DLD1 (cell line): Measurements from ENCODE around the gene PEX11B.

Experiments used
- in situ Hi-C: cut with HindIII; loops from 2 replicates; pipeline ENCODE4 v1.10.0; 2017; ENCODE audit warnings: low sequenced_read_pairs

Gene PEX11B, protein sequence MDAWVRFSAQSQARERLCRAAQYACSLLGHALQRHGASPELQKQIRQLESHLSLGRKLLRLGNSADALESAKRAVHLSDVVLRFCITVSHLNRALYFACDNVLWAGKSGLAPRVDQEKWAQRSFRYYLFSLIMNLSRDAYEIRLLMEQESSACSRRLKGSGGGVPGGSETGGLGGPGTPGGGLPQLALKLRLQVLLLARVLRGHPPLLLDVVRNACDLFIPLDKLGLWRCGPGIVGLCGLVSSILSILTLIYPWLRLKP

DNA sequence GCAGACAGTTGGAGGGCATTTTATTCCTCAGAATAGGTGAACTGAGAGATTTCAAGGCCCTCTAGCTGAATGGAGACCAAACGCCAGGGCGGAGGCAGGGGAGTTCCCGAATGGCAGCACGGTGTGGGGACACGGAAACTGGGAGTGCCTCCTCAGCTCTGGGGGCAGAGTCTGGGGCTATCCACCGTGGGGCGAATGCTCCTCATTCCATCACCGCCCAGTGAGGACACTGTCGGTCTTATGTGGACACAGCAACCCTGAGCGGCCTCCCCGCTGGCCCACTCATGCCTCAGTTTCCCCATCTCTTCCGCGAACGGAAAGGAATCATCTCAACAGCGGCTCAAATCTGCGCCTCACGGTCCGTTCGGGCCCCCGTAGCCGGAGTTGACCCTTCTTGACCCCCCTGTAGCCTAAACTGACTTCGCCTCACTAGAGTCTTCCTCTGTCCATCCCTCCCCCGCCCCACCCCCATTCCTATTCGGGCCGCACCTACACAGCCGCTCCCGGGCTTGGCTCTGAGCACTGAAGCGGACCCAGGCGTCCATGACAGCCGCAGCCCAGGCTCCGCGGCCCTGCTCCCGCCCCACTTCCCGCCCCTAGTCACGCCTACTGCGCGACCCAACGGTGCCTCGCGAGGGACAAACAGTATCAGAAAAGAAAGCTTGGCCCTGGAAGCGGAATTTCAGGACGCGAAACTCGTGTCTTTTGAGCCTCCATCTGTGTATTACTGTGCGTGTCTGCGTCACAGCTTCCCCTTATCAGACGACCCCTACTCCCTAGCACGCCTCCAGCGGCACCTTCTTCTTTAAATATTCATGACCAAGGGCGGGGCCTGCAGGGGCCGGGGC is at the start of gene PEX11B:
TSS of gene PEX11B (minus strand) at position 574 of the 848 bp plus-strand sequence. CDS start at position 545, 29 bp downstream.
- in situ Hi-C loops = no loop called here

DNA sequence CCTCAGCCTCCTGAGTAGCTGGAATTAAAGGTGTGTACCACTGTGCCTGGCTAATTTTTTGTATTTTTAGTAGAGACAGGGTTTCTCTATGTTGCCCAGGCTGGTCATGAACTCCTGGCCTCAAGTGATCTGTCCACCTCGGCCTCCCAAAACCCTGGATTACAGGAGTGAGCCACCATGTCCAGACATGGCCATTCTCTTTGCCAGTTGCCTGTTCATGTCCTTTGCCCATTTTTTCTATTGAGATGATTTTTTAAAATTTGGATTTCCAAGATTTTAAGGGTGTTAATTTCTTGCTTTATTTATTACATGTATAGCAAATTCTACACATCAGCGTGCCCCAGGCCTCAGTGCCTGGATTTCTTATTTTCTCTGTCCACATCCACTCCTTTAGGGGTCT is 48.8 kb upstream of the PEX11B start:
- in situ Hi-C loops = no loop called here

DNA sequence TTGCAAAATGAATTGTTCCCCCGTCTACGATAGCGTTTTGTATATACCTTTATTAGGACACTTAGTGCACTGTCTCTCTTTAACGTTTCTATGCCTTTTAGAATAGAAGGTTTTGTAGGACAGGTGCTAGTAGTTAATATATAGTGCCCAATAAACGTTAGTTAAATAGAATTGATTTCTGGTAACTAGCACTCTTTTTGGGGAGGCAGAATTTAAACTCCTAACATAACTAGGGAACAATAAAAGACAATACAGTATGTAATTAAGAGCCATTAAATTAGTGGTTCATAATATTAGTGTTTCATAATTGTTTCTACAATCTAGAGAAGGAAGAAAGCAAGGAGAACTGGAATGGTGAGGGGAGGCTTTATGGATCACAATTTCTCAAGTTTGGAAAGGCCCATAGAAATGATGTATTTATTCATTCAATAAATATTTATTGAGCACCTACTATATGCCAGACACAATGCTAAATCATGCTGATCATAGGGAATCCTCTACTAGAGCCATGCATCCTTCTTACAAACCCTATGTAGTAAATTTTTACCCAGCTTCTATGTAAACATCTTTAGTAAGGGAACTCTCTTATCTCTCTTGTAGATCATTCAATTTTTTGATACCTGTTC is 46.7 kb upstream of the PEX11B start:
- in situ Hi-C loops = no loop called here

DNA sequence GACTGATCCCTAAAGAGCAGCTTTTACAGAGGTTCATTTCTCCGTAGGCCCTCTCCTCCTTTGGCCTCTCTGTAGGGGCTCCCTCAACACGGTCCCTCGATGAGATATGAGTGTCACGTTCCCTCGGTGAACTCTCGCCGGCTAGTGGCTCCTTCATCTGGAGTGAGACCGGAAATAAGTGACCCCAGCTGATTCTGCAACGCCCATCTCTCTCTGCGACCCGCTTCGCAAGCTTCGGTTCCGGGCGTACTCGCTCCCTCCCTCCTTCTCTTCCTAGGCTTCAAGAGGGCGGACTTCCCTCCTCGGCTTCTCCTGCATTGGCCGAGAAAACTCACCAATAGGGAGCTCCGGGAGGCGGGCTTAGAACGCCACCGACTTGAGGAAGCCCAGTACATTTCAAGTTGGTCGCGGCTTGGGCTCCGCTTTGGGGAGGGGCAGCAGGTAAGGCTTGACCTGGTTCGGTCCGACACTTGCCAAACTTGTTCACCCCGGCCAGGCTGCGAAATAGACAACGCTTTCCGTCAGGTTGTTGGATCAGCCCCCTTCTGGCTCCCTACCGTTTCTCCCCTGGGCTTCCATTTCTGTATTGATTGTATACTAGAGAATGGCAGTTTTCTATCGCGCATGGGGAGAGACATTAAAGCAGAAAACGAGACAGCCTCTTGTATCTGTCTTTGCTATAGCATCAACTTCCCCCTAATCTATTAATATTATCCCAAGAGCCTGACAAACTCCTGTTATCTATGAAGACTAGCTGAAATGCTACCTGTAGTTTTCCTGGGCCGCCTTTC is 46.0 kb upstream of the PEX11B start, which contains the start of the genes ANKRD34A and POLR3GL:
TSS of gene ANKRD34A (minus strand) at position 248 of the 791 bp plus-strand sequence. CDS start 2,816 bp downstream, outside the sequence.
TSS of gene POLR3GL (plus strand) at position 363 of the 791 bp plus-strand sequence. CDS start 10,176 bp downstream, outside the sequence.
- in situ Hi-C loops = loop anchor here (5.0 kb wide), 1 partner anchor 107 kb away; the partner anchor contains the start of gene PIAS3

DNA sequence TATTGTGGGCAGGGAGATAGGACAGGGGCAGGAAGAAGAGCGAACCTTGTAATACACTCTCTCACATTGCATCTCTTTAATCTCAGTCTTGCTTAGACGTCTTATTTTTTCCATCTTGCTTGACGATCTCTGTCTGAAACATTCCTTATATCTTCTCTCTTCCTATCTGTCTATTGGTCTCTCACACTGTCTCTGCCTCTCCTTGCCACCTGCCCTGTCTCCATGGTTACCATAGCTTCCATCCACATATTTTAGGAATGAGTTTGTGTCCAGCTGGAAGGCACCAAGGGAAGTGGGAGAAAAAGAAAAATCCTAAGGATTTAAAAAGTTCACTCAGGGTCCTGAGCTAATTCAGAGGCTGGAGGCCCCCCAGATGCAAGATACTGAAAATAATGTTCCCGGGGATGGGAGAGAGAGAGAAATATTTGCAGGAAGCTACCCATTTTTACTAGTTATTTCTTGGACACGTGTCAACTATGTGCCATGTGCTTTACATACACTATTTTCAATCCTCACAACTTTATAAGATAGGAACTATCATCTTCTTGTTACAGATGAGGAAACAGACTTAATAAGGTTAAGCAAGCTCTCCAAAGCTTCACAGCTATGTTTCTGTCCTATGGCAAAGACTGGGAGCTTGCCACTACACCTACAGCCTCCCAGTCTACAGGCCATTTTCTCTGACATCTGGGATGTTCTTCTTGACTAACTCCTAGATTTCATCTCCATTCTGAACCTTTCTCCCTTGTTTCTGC is 44.9 kb upstream of the PEX11B start:
- in situ Hi-C loops = loop anchor here (5.0 kb wide), 1 partner anchor 106 kb away; the partner anchor contains the start of gene PIAS3

DNA sequence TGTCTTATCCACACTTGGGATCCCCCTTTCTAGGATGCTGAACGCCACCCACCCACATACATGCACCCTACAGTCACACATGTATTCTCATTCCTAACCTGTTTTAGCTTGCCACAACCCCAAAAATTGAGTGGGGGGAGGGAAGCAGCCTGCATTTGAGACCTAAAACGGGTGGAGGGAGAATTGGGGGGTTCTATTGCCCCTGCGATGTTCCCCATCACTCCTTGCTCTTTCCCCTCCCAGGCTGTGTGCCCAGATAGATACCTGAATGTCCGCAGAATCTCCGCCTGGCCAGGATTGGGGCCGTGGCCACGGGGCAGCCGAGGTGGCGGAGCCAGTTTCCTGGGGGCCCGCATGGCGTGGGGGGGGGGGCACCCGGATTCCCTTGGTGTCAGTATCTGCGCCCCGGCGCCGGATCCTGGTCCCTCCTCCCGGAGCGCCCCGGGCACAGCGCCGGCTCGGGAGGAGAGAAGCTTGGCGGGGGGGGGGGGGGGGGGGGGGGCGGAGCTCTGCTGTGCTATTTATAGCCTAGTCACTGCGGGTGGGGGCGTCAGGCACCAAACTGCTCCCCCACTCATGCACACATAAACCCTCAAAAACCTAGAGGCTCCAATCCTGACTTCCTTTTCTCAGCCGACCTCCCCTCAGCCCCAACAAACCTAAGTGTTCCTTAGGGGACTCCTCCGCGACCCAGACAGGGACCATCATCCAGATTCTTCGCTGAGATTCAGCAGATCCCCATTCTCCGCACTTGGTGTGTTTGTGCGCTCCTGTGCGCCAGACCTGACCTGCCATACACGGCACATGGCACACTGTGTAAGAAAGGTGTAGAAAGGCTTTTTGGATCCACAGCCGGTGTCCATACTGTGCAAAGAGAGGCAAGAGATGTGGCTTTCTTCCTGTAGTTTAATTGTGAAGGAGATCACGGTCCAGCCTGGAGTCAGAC is 43.9 kb upstream of the PEX11B start:
- in situ Hi-C loops = loop anchor here (5.0 kb wide), 1 partner anchor 105 kb away; the partner anchor contains the start of gene PIAS3

DNA sequence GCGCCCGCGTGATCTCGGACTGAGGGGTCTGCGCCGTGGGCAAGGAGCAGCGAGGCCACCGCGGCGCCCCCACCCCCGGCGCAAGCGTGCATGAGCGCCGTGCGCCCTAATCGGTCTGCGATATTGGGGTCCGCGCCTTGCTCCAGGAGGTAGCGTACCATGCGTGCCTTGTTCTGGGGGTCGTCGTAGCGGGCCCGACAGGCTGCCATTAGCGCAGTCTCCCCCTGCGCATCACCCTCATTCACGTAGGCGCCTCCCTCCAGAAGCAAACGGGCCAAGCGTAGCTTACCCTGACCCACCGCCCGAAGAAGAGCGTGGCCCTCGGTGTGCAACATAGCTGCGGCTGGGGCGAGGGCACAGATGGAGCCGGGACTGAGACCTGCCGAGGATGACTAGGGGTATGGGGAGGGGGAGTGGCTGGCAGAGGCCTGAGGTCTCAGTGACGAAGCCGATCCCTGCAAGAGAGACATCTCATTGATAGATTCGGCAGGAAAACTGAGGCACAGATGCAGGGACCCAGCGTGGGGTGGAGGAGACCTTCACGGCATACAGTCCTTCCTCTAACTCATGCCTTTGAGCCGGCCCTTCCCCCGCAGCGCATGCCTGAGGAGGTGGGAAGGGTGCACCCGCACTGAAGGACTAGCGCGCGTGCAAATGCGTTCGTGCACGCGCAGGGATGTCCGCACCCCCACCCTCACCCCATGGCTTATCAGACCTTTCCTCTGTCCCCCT is 43.1 kb upstream of the PEX11B start:
- in situ Hi-C loops = loop anchor here (5.0 kb wide), 1 partner anchor 104 kb away; the partner anchor contains the start of gene PIAS3

DNA sequence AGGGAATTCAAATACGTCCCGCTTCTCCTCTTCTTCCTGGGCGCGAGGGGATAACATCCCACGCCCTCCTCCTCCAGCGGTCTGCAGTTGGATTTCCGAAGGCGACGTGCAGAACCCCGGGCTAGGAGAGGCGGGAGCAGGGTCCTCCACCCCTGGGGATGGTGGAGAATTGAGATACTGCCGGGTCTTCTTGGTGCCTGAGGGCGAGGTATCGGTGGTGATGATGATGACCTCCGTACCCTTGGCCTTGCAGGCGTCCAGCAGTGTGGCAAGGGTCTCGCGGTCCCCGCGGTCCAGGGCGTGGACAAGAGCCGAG is 42.5 kb upstream of the PEX11B start:
- in situ Hi-C loops = loop anchor here (5.0 kb wide), 1 partner anchor 104 kb away; the partner anchor contains the start of gene PIAS3

DNA sequence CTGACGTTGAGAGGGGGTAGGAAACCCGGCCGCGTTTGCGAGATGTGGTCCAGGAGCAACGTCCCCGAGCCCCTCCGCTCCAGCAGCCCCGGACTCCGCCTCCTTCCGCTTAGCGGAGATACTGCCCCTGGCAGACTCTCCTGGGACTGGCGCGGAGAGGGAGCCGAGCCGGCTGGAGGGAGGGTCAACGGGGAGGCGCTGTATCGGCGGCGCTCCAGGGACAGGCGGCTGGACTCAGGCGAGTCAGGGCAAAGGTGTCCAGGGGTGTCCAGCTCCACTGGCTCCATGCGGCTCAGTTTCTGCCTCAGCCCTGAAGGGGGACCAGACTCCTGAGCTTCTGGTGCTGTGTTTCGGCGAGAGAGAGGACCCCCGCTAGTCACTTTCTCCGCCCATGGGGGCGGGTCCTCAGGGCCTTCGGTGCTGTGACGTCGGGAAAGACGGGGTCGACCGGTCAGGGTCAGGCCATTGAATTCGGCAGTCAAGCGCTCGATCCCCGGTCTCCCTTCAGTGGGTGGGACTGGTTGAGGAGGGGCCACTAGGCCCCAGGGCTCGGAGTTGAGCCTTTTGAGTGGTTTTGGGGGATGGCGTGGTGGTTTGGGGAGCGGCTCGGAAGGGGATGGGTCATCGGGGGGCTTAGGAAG is 42.1 kb upstream of the PEX11B start:
- in situ Hi-C loops = loop anchor here (5.0 kb wide), 1 partner anchor 103 kb away; the partner anchor contains the start of gene PIAS3

DNA sequence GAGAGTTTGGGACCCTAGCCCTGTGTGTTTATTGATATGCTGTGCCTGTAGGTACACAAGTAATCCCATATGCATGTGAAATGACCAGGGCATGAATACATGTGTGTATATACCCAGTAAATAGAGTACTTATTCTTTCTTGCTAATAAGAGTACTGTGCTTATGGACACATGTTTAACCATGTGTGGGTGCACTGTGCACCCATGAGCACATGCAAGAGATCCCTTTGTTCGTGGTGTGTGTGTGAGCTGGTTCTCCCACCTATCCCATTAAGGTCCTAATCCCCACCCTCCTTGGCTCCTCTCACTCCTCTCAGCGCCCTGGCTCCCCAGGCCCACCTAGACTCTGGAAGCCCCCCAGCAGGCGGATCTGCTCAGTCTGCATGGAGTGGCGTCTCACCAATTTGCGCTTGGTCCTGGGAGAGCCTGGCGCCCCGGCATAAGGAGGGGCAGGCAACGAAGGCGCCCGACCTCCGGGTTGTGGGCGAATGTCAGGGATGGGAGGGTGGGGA is 41.5 kb upstream of the PEX11B start:
- in situ Hi-C loops = loop anchor here (5.0 kb wide), 1 partner anchor 103 kb away; the partner anchor contains the start of gene PIAS3

DNA sequence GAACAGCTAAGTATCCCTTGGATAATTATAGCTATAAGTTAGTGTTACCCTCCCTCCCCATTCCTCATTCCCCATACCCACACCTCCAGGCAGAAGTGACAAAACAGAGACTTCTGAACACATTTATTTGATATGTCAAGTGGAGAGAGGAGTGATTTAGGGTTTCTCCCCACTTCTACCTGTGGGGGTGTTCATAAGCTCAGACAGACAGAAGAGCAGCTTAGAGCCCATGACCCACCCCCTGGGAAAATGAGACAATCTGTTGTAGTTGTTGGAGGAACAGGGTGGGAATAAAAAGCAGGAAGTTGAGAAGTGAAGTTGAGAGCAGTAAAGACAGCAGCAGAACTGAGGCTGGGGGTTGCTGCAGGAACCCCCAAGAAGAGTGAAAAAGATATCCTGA is 40.8 kb upstream of the PEX11B start:
- in situ Hi-C loops = no loop called here

DNA sequence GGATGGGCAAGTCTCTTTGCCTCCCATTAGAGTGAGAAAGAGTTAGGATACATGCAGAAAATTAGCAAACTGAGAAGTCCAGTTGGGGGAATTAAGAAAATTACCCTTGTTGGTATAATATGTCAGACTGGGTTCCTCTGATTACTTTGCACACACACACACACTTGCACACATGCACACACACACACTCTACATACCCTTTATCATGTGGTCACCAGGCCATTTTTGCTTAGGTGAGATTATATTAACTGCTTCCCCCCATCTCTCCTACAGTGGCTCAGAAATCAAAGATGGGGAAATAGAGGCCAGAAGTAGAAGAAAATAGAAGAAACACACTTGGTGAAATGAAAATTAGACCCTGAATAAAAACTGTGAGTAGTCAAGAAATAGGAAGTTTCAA is 40.2 kb upstream of the PEX11B start:
- in situ Hi-C loops = no loop called here

DNA sequence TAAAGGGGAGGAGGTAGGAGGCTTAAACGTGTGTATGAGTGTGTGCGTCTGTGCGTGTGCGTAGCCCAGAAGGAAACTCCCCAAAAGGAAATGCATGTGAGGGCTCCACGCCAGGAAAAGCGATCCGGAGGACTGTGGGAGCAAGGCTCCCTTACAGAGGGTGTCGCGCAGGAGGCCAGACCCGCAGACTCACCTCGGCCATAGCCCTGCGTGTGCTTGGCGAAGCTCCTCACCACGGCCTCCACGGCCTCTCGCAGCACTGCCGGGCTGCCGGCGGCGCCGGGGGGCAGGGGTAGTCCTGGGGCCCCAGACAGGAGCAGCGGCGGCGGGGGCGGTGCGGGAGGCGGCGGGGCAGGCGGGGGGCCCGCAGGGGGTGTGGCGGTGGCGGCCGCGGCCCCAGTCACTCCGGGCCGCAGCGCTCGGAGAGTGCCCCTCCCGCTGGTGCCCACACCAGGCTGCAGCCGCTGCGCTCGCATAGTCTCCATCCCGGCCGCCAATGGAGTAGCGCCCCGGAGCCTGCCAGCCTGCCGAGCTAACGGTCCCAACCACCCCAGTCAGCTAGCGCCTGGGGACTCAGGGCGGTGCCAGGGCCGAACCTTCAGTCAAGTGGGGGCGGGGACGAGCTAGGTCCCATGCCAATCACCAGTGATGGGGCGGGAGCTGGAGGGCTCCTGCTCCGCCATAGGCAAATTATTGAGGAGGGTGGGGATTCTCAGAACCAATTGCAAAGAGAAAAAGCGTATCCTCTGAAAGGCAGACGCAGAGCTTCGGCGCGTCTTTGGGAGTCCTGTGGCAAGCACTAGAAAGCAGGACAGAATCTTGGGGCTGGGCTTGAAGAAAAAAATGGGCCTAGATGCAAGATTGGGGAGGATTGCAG is 39.2 kb upstream of the PEX11B start, which contains the start of gene LIX1L:
TSS of gene LIX1L (minus strand) at position 575 of the 877 bp plus-strand sequence. CDS start at position 485, 90 bp downstream.
- in situ Hi-C loops = no loop called here

DNA sequence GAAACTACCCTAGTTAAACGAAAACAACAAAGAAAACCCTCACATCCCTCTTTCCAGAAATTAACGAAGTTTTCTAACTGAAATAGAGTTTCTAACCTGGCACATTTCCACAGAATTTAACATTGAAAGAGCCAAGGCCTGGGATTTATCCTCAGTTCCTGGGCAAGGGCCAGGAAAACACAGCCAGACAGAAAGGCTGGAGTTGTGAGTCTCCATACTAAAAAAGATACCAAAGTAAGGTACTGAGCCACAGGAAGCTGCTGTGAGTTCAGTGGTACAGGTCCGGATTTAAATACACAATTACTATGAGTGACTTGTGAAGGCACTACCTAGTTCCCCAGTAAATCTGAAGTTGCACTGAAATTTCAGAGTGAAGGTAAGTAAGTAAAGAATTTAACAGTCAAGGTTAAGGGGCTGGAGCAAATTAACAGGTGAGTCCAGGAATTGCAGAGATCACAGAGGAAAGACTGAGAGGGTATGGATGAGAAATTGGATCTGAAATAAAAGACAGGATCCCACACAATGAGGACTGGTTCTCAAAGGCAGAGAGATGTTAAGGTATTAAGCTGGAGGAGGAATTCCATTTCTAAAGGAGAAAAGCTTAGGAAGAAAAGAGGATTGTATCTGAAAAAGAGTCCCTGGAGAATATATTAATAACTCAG is 38.4 kb upstream of the PEX11B start:
- in situ Hi-C loops = no loop called here

DNA sequence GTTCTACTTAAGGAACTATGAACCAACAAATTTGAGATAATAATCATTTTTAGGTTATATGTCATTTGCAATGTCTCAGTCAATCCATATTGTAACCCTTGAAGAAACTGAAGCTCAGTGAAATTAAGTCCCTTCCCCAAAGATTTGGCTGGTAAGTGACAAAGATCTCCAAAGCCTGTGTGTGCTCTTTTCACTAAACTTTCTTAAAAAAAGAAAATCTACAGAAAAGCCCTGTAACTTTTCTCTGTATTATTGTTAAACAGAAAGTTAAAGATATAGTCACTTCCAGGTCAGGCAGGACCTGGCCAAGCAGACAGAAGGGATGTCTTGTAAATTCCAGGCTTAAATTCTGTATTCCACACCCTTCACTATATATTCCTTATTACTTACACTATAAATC is 37.8 kb upstream of the PEX11B start:
- in situ Hi-C loops = no loop called here
